GM21381 (cell line): ENCODE measurements around the gene VAV3.
A peak's percentile ranks its signal among the peaks of the same experiment; 100 is the strongest.

ENCODE experiments used
- ATAC-seq: cut with Tn5 transposase; IDR thresholded peaks from one replicate; pipeline ENCODE4 v1.9.1; 2021; ENCODE audit warnings: mild to moderate bottlenecking, moderate library complexity; ENCODE audit not compliant: unreplicated experiment

VAV3 gene

GRCh38 chr1:107939256-107939655, 25.7 kb downstream of the VAV3 start:
- ATAC-seq: no peak

GRCh38 chr1:107936498-107937481, 28.2 kb downstream of the VAV3 start:
- peak; percentile 42 for ATAC-seq

DNA sequence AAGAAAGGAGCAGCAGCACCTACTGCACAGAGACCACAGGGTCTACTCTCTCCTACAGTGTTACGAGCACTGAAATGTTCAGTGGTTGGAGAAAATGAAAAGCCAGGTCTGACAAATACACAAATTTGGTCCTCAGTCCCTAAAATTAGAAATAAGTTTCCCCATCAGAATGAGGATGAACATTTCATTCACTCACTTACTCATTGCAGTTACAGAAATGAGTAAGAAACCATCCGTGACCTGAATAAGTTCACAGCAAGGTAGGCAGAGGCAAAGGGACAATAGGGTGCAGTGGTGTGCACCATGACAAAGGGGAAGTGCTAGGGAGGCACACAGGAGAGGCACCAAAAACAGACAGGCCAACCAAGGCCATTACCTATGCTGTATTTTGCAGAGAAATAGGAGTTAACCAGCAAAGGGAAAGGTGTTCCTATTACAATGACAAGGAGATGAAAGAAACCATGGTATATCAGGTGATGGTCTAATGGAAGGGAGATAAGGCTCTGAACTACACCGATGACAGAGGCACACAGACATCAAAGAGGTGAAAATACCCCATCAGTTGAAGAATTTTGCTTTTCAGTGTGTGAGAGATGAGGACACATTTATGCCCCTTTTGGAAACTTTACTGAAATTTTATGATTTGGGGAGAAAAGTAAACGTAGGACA, 29.4 kb downstream of the VAV3 start:
- ATAC-seq: peak; percentile 85

GRCh38 chr1:107934578-107934977, 30.4 kb downstream of the VAV3 start:
- no peak for ATAC-seq

DNA sequence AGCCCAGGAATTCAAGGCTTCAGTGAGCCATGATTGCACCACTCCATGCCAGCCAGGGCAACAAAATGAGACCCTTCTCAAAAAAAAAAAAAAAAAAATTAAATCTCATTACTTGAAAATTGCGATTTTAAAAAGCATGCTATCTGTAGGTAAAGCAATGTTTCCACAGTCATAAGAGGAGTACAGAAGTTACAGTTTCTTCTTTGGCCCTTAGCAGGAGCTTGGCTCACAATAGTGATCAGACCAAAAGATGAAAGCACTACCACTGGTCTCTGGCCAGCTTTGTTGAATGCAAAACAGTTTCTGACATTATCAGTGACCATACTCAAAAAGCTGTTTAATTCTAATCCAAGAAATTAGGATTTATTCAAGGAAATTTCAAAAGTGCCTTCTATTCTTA, 31.2 kb downstream of the VAV3 start:
- ATAC-seq: no peak

GRCh38 chr1:107930292-107930691, 34.7 kb downstream of the VAV3 start:
- ATAC-seq: no peak

- ATAC-seq: no peak
Measured at GRCh38 chr1:107927820-107928219, 37.2 kb downstream of the VAV3 start.

- ATAC-seq: no peak
Measured at GRCh38 chr1:107926436-107927080, 38.4 kb downstream of the VAV3 start.

DNA sequence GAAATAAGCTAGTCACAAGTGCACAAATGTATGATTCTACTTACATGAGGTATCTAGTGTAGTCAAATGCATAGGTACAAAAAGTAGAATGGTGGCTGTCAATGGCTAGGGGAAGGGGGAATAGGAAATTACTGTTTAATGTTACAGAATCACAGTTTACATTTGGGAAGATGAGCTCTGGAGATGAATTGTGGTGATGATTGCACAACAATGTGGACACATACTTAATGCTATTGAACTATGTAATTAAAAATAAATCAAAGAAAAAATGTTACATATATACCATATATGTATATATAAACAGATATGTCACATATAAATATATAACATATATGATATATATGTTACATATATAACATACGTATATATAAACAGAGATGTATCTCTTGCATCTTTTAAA, 39.4 kb downstream of the VAV3 start:
- no peak for ATAC-seq

- no peak for ATAC-seq
Measured at GRCh38 chr1:107920999-107921398, 44.0 kb downstream of the VAV3 start.

DNA sequence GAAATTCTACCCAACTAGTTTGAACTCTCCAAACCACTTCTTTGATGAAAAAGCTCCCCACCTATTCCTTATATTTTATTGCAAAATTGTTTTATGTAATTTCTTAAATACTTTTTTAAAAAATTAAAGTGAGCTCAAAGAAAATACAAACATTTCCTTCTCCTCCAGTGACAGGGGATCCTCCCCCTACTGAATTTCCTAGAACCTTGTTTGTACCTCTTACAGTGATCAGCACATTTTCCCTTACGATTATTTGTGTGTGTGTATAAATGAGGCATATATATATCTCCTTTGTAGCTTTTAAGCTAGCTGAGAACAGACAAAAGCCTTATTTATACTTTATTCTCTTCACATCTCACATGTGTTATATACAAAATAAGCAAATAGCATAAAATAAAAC, 44.4 kb downstream of the VAV3 start:
- ATAC-seq: no peak

DNA sequence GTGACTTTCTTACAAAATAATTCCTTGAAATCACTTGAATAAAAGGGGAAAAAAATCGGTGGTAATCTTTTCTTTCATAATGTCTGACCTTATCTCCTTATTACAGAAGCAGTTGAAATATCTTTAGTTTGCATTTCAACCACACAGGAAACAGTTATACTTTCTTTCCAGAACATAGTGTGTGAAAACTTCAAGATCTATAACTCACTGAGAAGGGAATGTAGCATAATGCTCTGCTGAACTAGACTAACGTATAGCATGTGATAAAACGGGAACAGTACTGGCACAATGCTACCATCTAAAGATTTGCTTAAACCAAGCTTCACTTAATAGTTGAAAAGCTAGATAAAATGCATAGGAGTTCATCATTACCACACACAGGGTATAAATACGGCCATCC, 45.0 kb downstream of the VAV3 start:
- no peak for ATAC-seq

- ATAC-seq: no peak
Measured at GRCh38 chr1:107914119-107914765, 50.7 kb downstream of the VAV3 start.

- ATAC-seq: no peak
Measured at GRCh38 chr1:107912656-107913055, 52.3 kb downstream of the VAV3 start.

GRCh38 chr1:107900090-107900945, 64.7 kb downstream of the VAV3 start:
- ATAC-seq: no peak

- ATAC-seq: no peak
Measured at GRCh38 chr1:107899655-107900054, 65.3 kb downstream of the VAV3 start.

DNA sequence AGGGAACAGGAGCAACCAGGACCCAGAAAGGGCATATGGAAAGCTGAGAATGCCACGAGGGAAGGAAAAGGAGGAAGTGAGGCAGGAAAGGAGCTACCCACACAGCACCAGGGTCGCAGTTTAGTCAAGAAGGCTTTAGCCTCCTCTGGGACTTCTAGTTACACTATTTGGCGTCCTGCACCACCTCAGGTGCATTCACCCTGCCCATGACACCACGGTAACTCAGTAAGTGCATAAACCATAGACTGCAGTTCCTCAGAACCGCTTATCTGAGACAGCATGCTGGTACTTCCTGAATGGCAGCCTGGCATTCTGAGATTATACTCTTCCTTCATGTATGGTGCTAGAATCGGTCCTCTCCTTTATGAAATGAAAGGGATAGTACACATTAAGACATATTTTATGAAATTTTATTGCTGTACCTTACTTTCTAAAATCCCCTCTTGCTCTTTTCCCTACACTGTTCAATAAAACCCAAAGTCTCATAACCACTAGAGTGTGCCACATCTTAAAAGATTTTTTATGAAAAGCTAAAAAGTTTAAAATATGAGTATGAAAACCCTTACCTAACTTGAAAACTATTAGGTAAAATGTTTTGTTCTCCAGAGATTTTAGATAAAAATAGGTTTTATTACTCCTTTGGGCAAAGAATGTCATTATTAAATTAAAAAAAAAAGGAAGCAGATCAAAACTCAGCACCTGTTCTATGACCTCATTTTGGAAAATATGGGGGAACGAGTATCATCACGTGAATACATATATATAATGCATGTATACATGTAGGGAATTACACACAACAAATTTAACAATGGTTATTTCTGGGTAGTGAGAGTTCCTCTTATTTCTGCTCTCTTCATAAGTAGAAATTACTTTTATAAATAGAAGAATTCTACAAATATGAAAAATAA, 67.3 kb downstream of the VAV3 start:
- ATAC-seq: no peak

- ATAC-seq: no peak
Measured at GRCh38 chr1:107896936-107897335, 68.0 kb downstream of the VAV3 start.

- ATAC-seq: no peak
Measured at GRCh38 chr1:107896401-107896800, 68.6 kb downstream of the VAV3 start.
